ENCODE data around the gene ITGB8. TPM values are rescaled to one million over a fixed set of nuclear protein-coding genes. Genes with fewer than 3 reads are reported as not detected.

The ITGB8 gene
- total and polyA plus RNA-seq, 4 experiments from 2014 or later, result 0.11 to 0.12 TPM; not detected in 2

DNA sequence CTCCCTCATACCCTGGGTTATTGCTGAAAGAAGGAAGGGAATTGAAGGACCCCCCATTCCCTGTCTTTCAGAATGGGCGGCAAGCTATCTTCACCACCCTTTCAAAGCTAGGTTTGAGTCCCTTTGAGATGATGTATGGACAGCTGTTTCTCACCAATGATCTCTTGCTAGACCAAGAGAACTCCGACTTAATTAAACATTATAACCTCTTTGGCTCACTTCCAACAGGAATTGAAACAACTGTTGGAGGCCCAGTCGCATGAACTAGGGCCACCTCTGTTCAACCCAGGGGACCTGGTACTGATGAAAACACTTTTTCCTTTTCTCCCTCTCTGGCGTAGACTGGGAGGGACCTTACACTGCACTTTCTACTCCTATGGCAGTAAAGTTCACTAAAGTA lies 110.6 kb downstream of the ITGB8 start:
- DNase-seq, result no peak
- ChIA-PET POLR2A (ENCODE audit: partially characterized antibody) (no interaction called here), CTCF (ENCODE audit: partially characterized antibody) (no interaction called here)
- Mint-ChIP-seq H3K36me3 (no peaks in the 10 kb centered on the region), H3K9me3 (peaks cover 0 to 5% (median 3%) of the 10 kb centered on the region in 8 donors), H3K4me3 (no peak overlapping the region), H3K27ac (no peak overlapping the region), H3K4me1 (no peaks in the 10 kb centered on the region), H3K27me3 (peaks cover 0 to 2% of the 10 kb centered on the region in 2 donors)
- Histone ChIP-seq H3K27me3 (ENCODE audit: insufficient read depth, low read length) (no peaks in the 10 kb centered on the region), H3K36me3 (ENCODE audit: insufficient read depth, low read length) (no peaks in the 10 kb centered on the region), H3K4me1 (ENCODE audit: insufficient read depth, low read length) (no peaks in the 10 kb centered on the region), H3K4me3 (ENCODE audit: low read length in 2 of 2) (no peak overlapping the region), H3K9me3 (ENCODE audit: control insufficient read depth in 1 of 2, low read length in 2 of 2) (no peaks in the 10 kb centered on the region), H3K27ac (ENCODE audit: low read depth, low read length) (no peak overlapping the region)
- intact Hi-C loops (cut with micrococcal nuclease), result no loop called here

DNA sequence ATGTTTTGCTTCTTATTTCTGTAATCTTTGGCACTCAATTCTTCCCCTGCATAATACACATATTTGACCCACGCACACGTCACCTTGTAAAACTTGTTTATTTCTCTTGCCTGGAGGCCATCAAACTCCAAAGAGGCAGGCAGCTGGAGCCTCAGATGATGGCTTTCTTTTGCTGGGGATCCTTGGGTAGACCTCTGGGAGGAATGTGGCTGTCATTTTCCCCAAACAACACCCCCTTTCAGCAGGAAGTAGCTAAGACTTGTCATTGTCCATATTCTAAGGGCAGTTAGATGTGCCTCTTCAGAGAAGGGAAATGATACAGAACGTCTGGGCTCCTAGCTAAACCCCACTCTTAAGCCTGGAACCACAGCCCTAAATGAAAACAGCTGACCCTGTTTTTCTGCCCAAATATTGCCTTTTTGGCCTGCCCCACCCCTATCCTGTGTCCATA lies 111.3 kb downstream of the ITGB8 start:
- ChIA-PET POLR2A (ENCODE audit: partially characterized antibody) (no interaction called here), CTCF (ENCODE audit: partially characterized antibody) (no interaction called here)
- Histone ChIP-seq H3K27ac (ENCODE audit: low read depth, low read length) (no peak overlapping the region), H3K9me3 (ENCODE audit: control insufficient read depth in 1 of 2, low read length in 2 of 2) (no peaks in the 10 kb centered on the region), H3K27me3 (ENCODE audit: insufficient read depth, low read length) (no peaks in the 10 kb centered on the region), H3K4me1 (ENCODE audit: insufficient read depth, low read length) (no peaks in the 10 kb centered on the region), H3K36me3 (ENCODE audit: insufficient read depth, low read length) (no peaks in the 10 kb centered on the region), H3K4me3 (ENCODE audit: low read length in 2 of 2) (no peak overlapping the region)
- H3K4me1 Mint-ChIP-seq, result no peaks in the 10 kb centered on the region
- H3K9me3 Mint-ChIP-seq, result peaks cover 0 to 5% (median 3%) of the 10 kb centered on the region in 8 donors
- H3K27ac Mint-ChIP-seq, result no peak overlapping the region
- no peak for DNase-seq
- H3K27me3 Mint-ChIP-seq, result peaks cover 0 to 2% of the 10 kb centered on the region in 2 donors
- intact Hi-C loops (cut with micrococcal nuclease), result no loop called here
- H3K4me3 Mint-ChIP-seq, result no peak overlapping the region
- no peaks in the 10 kb centered on the region for H3K36me3 Mint-ChIP-seq

DNA sequence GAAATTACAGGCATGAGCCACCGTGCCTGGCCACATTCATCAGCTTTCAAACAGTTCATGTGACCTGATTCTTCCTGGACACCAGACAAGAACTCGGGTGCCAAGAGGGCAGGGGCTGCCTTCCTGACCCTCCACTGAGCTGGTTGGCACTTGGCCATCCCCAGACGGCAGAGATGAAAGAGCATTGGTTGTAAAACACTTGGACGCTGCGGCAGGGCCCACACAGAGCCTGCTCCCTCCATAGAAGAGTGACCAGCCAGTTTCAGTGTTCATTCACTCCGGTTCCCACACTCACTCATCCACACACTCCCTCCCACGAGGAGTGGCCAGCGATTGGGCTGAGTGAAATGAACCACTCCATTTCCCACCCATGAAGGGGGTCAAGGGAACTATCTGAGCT lies 112.3 kb downstream of the ITGB8 start:
- Mint-ChIP-seq H3K9me3 (peaks cover 0 to 5% (median 3%) of the 10 kb centered on the region in 8 donors), H3K27ac (no peak overlapping the region), H3K27me3 (peaks cover 0 to 4% of the 10 kb centered on the region in 2 donors), H3K36me3 (no peaks in the 10 kb centered on the region), H3K4me3 (no peak overlapping the region), H3K4me1 (no peaks in the 10 kb centered on the region)
- ChIA-PET POLR2A (ENCODE audit: partially characterized antibody) (no interaction called here), CTCF (ENCODE audit: partially characterized antibody) (no interaction called here)
- H3K27me3 ChIP-seq (ENCODE audit: insufficient read depth, low read length), result no peaks in the 10 kb centered on the region
- no peak overlapping the region for H3K4me3 ChIP-seq (ENCODE audit: low read length in 2 of 2)
- no peaks in the 10 kb centered on the region for H3K36me3 ChIP-seq (ENCODE audit: insufficient read depth, low read length)
- intact Hi-C loops (cut with micrococcal nuclease), result no loop called here
- no peak overlapping the region for H3K27ac ChIP-seq (ENCODE audit: low read depth, low read length)
- H3K4me1 ChIP-seq (ENCODE audit: insufficient read depth, low read length), result no peaks in the 10 kb centered on the region
- no peaks in the 10 kb centered on the region for H3K9me3 ChIP-seq (ENCODE audit: control insufficient read depth in 1 of 2, low read length in 2 of 2)
- DNase-seq, result no peak

DNA sequence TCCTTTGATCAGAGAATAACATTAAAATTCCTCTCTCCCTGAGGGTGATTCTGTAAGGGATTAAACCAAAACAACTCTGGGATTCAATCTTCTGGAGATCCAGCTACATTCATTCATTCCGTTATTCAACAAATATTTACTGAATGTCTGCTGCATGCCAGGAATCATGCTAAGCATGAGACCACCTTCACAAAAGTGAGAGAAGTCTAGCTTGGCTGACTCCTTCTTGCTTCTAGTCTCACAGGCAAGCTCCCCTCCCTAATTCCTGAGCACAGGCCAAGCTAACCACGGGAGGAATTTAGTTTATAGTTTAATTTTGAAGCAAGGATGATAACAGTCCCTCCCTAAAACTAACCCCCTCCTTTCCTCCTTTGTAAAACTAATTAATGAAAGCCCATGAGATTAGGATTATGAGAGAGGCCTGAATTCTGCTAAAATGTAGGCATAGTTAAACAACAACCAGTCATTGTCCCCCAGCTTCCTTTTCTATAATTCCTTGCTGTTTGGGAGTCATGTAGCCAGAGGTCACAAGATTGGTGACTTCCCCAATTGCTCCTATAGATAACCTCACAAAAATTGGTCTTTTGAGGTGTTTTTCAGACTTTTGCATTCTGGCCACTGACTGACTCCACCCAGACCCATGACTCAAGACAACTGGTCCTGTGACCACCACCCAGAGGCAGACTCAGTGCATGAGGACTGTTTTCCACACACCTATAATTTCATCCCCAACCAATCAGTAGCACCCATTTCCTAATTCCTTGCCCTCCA lies 113.5 kb downstream of the ITGB8 start:
- Histone ChIP-seq H3K9me3 (ENCODE audit: control insufficient read depth in 1 of 2, low read length in 2 of 2) (no peaks in the 10 kb centered on the region), H3K4me1 (ENCODE audit: insufficient read depth, low read length) (no peaks in the 10 kb centered on the region), H3K27ac (ENCODE audit: low read depth, low read length) (no peak overlapping the region), H3K36me3 (ENCODE audit: insufficient read depth, low read length) (no peaks in the 10 kb centered on the region), H3K27me3 (ENCODE audit: insufficient read depth, low read length) (no peaks in the 10 kb centered on the region), H3K4me3 (ENCODE audit: low read length in 2 of 2) (no peak overlapping the region)
- ChIA-PET POLR2A (ENCODE audit: partially characterized antibody) (no interaction called here), CTCF (ENCODE audit: partially characterized antibody) (no interaction called here)
- no peak for DNase-seq
- Mint-ChIP-seq H3K36me3 (no peaks in the 10 kb centered on the region), H3K27ac (no peak overlapping the region), H3K4me3 (no peak overlapping the region), H3K27me3 (peaks cover 0 to 4% of the 10 kb centered on the region in 2 donors), H3K9me3 (peaks cover 0 to 10% (median 3%) of the 10 kb centered on the region in 8 donors), H3K4me1 (no peaks in the 10 kb centered on the region)
- intact Hi-C loops (cut with micrococcal nuclease), result no loop called here

DNA sequence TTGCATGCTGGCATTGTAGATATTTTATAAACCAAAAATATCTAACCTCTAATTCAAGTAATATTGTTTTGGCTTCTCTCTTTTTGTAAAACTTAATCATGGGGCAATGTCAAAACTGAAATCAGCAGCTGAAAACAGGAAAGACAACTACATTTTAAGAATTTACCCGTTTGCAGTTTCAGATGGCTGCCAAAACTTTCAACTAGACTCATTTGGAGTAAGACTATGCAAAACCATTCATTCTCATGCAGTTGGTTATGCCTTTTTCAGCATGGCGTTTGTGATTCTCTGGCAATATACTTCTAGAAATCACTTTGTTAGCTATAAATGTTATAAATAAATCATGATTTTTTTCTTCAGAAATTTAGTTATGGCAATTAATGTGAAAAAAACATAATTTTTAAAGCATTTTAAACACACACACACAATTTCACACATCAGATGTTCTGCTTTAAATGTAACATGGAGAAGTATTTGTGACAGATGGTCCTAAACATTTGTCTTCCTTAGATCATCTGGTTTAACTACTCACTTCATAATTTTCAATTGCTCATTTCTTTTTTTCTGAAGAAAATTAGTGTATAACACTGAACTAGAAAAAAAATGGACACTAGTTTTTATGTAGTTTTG lies 116.4 kb downstream of the ITGB8 start:
- H3K27me3 Mint-ChIP-seq, result peaks cover 0 to 2% of the 10 kb centered on the region in 2 donors
- H3K36me3 ChIP-seq (ENCODE audit: insufficient read depth, low read length), result no peaks in the 10 kb centered on the region
- intact Hi-C loops (cut with micrococcal nuclease), result no loop called here
- no peaks in the 10 kb centered on the region for H3K4me1 ChIP-seq (ENCODE audit: insufficient read depth, low read length)
- ChIA-PET CTCF (ENCODE audit: partially characterized antibody) (no interaction called here), POLR2A (ENCODE audit: partially characterized antibody) (no interaction called here)
- DNase-seq, result no peak
- H3K27ac Mint-ChIP-seq, result no peak overlapping the region
- H3K9me3 ChIP-seq (ENCODE audit: control insufficient read depth in 1 of 2, low read length in 2 of 2), result no peaks in the 10 kb centered on the region
- H3K4me3 ChIP-seq (ENCODE audit: low read length in 2 of 2), result no peak overlapping the region
- no peak overlapping the region for H3K27ac ChIP-seq (ENCODE audit: low read depth, low read length)
- no peaks in the 10 kb centered on the region for H3K4me1 Mint-ChIP-seq
- H3K27me3 ChIP-seq (ENCODE audit: insufficient read depth, low read length), result no peaks in the 10 kb centered on the region
- no peak overlapping the region for H3K4me3 Mint-ChIP-seq
- H3K36me3 Mint-ChIP-seq, result no peaks in the 10 kb centered on the region
- peaks cover 0 to 10% (median 3%) of the 10 kb centered on the region in 8 donors for H3K9me3 Mint-ChIP-seq

DNA sequence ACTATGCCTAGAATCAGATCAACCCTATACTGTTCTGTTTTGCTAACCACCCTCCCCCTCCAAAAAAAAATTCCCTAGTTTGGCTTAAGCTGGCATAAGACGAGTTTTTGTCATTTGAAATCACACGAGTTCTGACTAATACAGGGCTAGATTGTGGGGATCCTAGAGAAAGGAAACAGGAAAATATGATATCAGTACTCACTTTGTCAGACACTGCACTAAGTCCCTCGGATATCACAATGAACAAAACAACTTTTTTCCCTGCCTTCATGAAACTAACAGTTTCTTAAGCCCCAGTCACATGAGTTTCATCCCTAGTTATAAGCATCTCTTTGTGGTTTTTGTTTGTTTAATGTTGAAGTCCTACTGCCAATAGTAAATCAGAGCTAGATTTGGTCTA lies 118.5 kb downstream of the ITGB8 start:
- H3K27ac Mint-ChIP-seq, result no peak overlapping the region
- H3K4me1 Mint-ChIP-seq, result no peaks in the 10 kb centered on the region
- no peaks in the 10 kb centered on the region for H3K36me3 Mint-ChIP-seq
- ChIA-PET POLR2A (ENCODE audit: partially characterized antibody) (no interaction called here), CTCF (ENCODE audit: partially characterized antibody) (no interaction called here)
- peaks cover 0 to 10% (median under 1%) of the 10 kb centered on the region in 8 donors for H3K9me3 Mint-ChIP-seq
- H3K4me3 ChIP-seq (ENCODE audit: low read length in 2 of 2), result no peak overlapping the region
- no peak overlapping the region for H3K4me3 Mint-ChIP-seq
- no peaks in the 10 kb centered on the region for H3K4me1 ChIP-seq (ENCODE audit: insufficient read depth, low read length)
- H3K27ac ChIP-seq (ENCODE audit: low read depth, low read length), result no peak overlapping the region
- no peak for DNase-seq
- peaks cover 0 to 2% of the 10 kb centered on the region in 2 donors for H3K27me3 Mint-ChIP-seq
- no peaks in the 10 kb centered on the region for H3K27me3 ChIP-seq (ENCODE audit: insufficient read depth, low read length)
- no peaks in the 10 kb centered on the region for H3K9me3 ChIP-seq (ENCODE audit: control insufficient read depth in 1 of 2, low read length in 2 of 2)
- no peaks in the 10 kb centered on the region for H3K36me3 ChIP-seq (ENCODE audit: insufficient read depth, low read length)
- intact Hi-C loops (cut with micrococcal nuclease), result no loop called here

DNA sequence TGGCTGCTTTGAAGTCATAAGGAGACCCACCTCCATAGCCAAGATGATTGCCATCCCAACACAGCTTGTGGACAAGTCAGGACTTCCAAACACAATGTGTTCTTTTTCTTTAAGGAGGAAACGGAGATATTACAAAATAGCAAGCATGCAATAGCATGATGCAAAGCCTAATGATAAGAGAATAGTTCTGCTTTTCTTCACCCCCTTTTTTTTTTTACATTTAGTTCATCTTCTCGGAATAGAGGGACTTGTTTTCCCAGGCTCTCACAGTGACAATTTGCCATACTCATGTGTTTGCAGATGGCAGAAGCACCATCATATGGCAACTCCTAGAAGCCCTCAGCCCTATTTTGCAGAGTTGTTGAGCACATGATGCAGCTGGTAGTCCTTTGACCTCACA lies 119.8 kb downstream of the ITGB8 start:
- Histone ChIP-seq H3K36me3 (ENCODE audit: insufficient read depth, low read length) (no peaks in the 10 kb centered on the region), H3K4me1 (ENCODE audit: insufficient read depth, low read length) (no peaks in the 10 kb centered on the region), H3K4me3 (ENCODE audit: low read length in 2 of 2) (no peak overlapping the region), H3K27me3 (ENCODE audit: insufficient read depth, low read length) (no peaks in the 10 kb centered on the region), H3K9me3 (ENCODE audit: control insufficient read depth in 1 of 2, low read length in 2 of 2) (no peaks in the 10 kb centered on the region), H3K27ac (ENCODE audit: low read depth, low read length) (no peak overlapping the region)
- ChIA-PET CTCF (ENCODE audit: partially characterized antibody) (no interaction called here), POLR2A (ENCODE audit: partially characterized antibody) (no interaction called here)
- DNase-seq, result no peak
- no peak overlapping the region for H3K27ac Mint-ChIP-seq
- peaks cover 0 to 8% (median 0%) of the 10 kb centered on the region in 8 donors for H3K9me3 Mint-ChIP-seq
- H3K36me3 Mint-ChIP-seq, result no peaks in the 10 kb centered on the region
- no peaks in the 10 kb centered on the region for H3K4me1 Mint-ChIP-seq
- no peak overlapping the region for H3K4me3 Mint-ChIP-seq
- intact Hi-C loops (cut with micrococcal nuclease), result no loop called here
- peaks cover 0 to 2% of the 10 kb centered on the region in 2 donors for H3K27me3 Mint-ChIP-seq

All from CD4-positive, alpha-beta memory T cell (primary cell).